ENCODE measurements around the gene TOGARAM1. TPM values are rescaled to one million over a fixed set of nuclear protein-coding genes. Genes with fewer than 3 reads are reported as not detected.

TOGARAM1 gene
- total RNA-seq, 1 donor: 27.1 TPM

GRCh38 chr14:44988694-44989093 is 26.7 kb downstream of the TOGARAM1 start:
- no peak for DNase-seq (ENCODE audit: insufficient read length, low spot score, missing footprints)
- no peak overlapping the region for H3K4me2 ChIP-seq (ENCODE audit: insufficient read depth, low read length)
- H4K20me1 ChIP-seq (ENCODE audit: insufficient read depth, low read length): peaks cover 8% of the 10 kb centered on the region
- no peaks in the 10 kb centered on the region for H3K27me3 ChIP-seq (ENCODE audit: insufficient read depth, low read length)
- no peak overlapping the region for H2AFZ ChIP-seq (ENCODE audit: low read length)
- TF ChIP-seq CTCF (IDR thresholded peaks at IDR 0.05; ENCODE audit: extremely low read depth, low read depth, low read length): no peak
- H3K4me1 ChIP-seq (ENCODE audit: insufficient read depth, low read length): no peaks in the 10 kb centered on the region
- no peaks in the 10 kb centered on the region for H3K36me3 ChIP-seq (ENCODE audit: insufficient read depth, low read length)
- peaks cover 18% of the 10 kb centered on the region for H3K79me2 ChIP-seq (ENCODE audit: insufficient read depth, low read length)
- H3K27ac ChIP-seq (ENCODE audit: low read depth, low read length): no peak overlapping the region
- no peaks in the 10 kb centered on the region for H3K9me3 ChIP-seq (ENCODE audit: low read depth, low read length)
- H3K4me3 ChIP-seq (ENCODE audit: insufficient read depth, low read length): no peak overlapping the region

GRCh38 chr14:44989497-44990440 is 27.8 kb downstream of the TOGARAM1 start:
- no peaks in the 10 kb centered on the region for H3K27me3 ChIP-seq (ENCODE audit: insufficient read depth, low read length)
- TF ChIP-seq CTCF (IDR thresholded peaks at IDR 0.05; ENCODE audit: extremely low read depth, low read depth, low read length): no peak
- no peaks in the 10 kb centered on the region for H3K9me3 ChIP-seq (ENCODE audit: low read depth, low read length)
- H3K4me2 ChIP-seq (ENCODE audit: insufficient read depth, low read length): no peak overlapping the region
- H3K4me1 ChIP-seq (ENCODE audit: insufficient read depth, low read length): no peaks in the 10 kb centered on the region
- no peak overlapping the region for H2AFZ ChIP-seq (ENCODE audit: low read length)
- peaks cover 23% of the 10 kb centered on the region for H3K79me2 ChIP-seq (ENCODE audit: insufficient read depth, low read length)
- DNase-seq (ENCODE audit: insufficient read length, low spot score, missing footprints): no peak
- H3K27ac ChIP-seq (ENCODE audit: low read depth, low read length): no peak overlapping the region
- H3K4me3 ChIP-seq (ENCODE audit: insufficient read depth, low read length): no peak overlapping the region
- H4K20me1 ChIP-seq (ENCODE audit: insufficient read depth, low read length): peaks cover 8% of the 10 kb centered on the region
- no peaks in the 10 kb centered on the region for H3K36me3 ChIP-seq (ENCODE audit: insufficient read depth, low read length)

GRCh38 chr14:44990533-44990932 is 28.5 kb downstream of the TOGARAM1 start:
- no peak for DNase-seq (ENCODE audit: insufficient read length, low spot score, missing footprints)
- no peaks in the 10 kb centered on the region for H3K9me3 ChIP-seq (ENCODE audit: low read depth, low read length)
- H3K27ac ChIP-seq (ENCODE audit: low read depth, low read length): no peak overlapping the region

More at GRCh38 chr14:44990533-44990932, 28.5 kb downstream of the TOGARAM1 start:
- Histone ChIP-seq H3K4me1 (ENCODE audit: insufficient read depth, low read length) (no peaks in the 10 kb centered on the region), H3K36me3 (ENCODE audit: insufficient read depth, low read length) (no peaks in the 10 kb centered on the region), H2AFZ (ENCODE audit: low read length) (no peak overlapping the region), H3K4me2 (ENCODE audit: insufficient read depth, low read length) (no peak overlapping the region), H4K20me1 (ENCODE audit: insufficient read depth, low read length) (peaks cover 3% of the 10 kb centered on the region), H3K27me3 (ENCODE audit: insufficient read depth, low read length) (no peaks in the 10 kb centered on the region), H3K4me3 (ENCODE audit: insufficient read depth, low read length) (no peak overlapping the region), H3K79me2 (ENCODE audit: insufficient read depth, low read length) (peaks cover 17% of the 10 kb centered on the region)
- TF ChIP-seq CTCF (IDR thresholded peaks at IDR 0.05; ENCODE audit: extremely low read depth, low read depth, low read length): no peak

All from osteoblast (primary cell).